GOT3 (cell line): ENCODE data around the gene GAST.

ENCODE experiments used
- DNase-seq: peaks from one replicate; lab custom pipeline; 2025; ENCODE audit warnings: mixed read lengths; lab: John Stamatoyannopoulos, UW

Gene GAST

DNA sequence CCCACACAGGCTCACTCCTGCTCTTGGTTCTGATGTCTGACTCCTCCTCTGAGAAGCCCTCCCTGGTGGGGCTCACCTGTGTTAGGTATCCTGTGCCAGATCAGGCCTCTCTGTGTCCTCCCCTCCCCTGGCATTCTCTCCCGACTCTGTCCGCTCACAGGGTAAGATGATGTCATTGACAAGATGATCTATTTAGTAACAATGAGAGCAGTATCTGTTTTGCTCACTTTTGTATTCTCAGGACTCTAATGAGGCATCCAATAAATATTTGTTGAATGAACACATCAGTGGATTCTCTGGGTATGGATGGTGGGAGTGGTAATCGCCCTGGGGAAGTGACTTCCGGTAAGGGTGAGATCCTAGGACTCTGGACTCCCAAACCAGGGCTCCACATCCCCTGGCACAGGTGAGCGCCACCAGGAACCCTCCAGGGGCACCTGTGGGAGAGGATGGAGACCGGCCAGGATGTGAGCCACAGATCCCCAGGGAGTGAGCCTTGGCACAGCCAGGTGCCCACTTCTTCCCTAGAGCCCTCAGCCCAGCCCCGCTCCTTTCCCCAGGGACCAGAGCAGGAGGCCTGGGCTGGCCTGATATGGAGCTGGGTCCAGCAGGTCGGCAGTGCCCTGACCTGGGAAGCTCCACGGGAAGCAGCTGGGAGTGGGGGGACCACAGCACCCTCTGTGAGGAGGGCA is 27.7 kb downstream of the GAST start:
- no peak for DNase-seq

DNA sequence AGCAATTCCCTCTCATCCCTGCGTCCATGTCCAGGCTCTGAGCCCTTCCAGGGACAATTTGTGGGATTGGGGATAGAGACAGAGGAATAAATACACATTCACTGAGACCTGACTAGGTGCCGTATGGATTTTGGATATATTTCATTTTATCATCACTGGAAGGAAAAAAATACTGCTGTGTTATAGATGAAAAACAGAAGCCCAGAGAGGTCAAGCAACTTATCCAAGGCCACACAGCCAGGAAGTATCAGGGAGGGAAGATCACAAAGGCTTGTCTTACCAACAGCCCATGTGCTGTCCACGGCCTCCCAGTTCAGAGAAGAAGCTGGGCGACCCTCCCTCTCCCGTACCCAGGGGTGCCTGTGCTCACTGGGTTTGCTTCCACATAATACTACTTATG is 28.4 kb downstream of the GAST start:
- DNase-seq: no peak

DNA sequence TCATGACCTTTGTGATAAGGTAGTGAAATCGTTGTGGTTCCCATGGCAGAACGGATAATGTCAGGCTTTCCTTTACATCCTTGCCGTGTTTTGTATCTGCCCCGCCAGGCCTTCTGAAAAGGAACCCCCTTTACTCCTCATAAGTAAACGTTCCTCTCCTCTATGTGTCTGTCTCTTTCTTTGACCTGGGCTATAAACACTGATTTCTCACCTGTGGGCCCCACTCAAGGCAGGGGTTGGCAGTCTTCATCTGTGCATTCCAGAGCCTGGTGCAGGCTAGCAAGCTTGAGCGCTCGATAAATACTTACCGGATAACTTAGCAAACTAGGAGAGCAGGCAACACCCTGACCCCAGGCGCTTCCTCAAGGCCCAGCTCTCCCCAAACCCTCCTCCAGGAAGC is 29.6 kb downstream of the GAST start:
- DNase-seq: no peak

- DNase-seq: no peak
Observed at GRCh38 chr17:41748275-41748674, 36.1 kb downstream of the GAST start.

- DNase-seq: no peak
Observed at GRCh38 chr17:41750862-41751261, 38.7 kb downstream of the GAST start.

GRCh38 chr17:41751288-41751687 is 39.2 kb downstream of the GAST start:
- no peak for DNase-seq

- DNase-seq: no peak
Observed at GRCh38 chr17:41754066-41754465, 41.9 kb downstream of the GAST start.

GRCh38 chr17:41758601-41759000 is 46.5 kb downstream of the GAST start:
- no peak for DNase-seq

DNA sequence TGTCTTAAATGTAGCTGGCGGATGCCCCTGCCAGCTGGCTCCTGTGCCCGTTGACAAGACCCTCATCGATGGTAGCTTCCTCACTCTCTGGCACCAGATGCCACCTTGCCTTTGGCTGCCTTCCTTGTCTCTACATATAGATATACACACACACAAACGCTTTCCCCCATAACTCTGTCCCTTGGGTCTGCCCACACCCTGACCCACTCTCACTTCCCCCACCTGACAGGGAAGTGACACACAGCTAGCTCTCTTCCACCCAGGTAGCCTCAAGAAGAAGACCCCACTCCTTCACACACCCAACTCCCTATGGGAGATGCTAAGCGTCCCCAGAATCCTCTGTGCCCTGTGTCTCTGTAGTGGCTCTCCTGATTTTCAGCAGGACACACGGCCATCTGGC is 48.7 kb downstream of the GAST start:
- DNase-seq: no peak

GRCh38 chr17:41762391-41762790 is 50.3 kb downstream of the GAST start:
- no peak for DNase-seq

GRCh38 chr17:41762841-41763240 is 50.7 kb downstream of the GAST start:
- DNase-seq: no peak

- DNase-seq: no peak
Observed at GRCh38 chr17:41763327-41763726, 51.2 kb downstream of the GAST start.
